Fibroblast of villous mesenchyme (primary cell): ENCODE data around the gene DNAJC6. TPM values are rescaled to one million over a fixed set of nuclear protein-coding genes. Genes with fewer than 3 reads are reported as not detected.
"Not testable (repeated sequence)": the region's sequence is repeated elsewhere in the genome, so short reads cannot be mapped to it uniquely, and the experiment has no call there.

Source experiments
- DNase-seq: peaks from one replicate; pipeline ENCODE4 v3.0.0-alpha.2; 2010; ENCODE audit warnings: low read depth
- H3K4me3 ChIP-seq: 2 replicates; pipeline ENCODE4 v1.5.1; 2011; ENCODE audit warnings: low read depth, mild to moderate bottlenecking, low read length
- total RNA-seq: library from RNA; depleted of rRNA; stranded (reverse); fragments of >200 nt; gene quantifications from 2 replicates; pipeline ENCODE4 v1.2.3, GENCODE V29; 2012
- TF ChIP-seq, protein P1 (sequence below): IDR thresholded peaks from 2 replicates; pipeline ENCODE4 v1.5.1; 2012; ENCODE audit warnings: low read depth, mild to moderate bottlenecking, low read length; ENCODE audit not compliant: insufficient read depth

Gene DNAJC6
- total RNA-seq, 1 donor = 24.6 TPM

DNA sequence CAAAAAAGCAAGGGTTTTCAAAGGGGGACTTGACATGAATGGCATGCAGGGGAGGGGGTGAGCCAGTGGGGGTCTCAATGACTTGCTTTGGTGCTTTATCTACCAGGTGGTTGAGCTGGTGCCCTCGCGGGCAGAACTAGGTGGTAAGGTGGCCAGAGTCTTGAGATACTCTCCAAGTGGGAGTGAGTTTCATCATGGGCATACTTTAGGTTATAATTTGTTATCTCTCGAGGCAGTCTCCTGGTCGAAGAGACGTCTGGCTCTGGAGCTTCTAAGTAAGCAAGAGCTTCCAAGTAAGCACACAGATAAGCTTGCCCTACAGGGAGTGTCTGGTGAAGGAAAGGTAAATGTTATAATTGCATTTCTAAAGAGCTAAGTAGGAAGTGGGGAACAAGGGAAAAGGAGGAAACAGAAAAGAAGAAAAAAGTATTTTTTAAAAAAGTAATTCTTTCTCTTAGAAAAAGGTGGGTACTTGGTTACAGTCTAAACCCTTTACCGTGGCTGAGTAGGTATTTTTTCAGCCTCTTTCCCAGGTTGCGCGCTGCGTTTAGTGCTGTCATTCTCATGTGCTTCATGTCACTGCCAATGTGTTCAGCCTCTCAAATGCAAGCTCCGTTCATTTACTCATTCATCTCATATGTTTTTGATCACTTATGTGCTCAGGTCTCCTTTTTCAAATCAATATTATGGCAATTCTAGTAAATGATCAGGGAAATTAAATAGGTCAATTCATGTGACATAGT is 31.6 kb upstream of the DNAJC6 start:
- TF ChIP-seq, protein P1, sequence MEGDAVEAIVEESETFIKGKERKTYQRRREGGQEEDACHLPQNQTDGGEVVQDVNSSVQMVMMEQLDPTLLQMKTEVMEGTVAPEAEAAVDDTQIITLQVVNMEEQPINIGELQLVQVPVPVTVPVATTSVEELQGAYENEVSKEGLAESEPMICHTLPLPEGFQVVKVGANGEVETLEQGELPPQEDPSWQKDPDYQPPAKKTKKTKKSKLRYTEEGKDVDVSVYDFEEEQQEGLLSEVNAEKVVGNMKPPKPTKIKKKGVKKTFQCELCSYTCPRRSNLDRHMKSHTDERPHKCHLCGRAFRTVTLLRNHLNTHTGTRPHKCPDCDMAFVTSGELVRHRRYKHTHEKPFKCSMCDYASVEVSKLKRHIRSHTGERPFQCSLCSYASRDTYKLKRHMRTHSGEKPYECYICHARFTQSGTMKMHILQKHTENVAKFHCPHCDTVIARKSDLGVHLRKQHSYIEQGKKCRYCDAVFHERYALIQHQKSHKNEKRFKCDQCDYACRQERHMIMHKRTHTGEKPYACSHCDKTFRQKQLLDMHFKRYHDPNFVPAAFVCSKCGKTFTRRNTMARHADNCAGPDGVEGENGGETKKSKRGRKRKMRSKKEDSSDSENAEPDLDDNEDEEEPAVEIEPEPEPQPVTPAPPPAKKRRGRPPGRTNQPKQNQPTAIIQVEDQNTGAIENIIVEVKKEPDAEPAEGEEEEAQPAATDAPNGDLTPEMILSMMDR = no peak
- no peak for DNase-seq
- H3K4me3 ChIP-seq = no peak overlapping the region

DNA sequence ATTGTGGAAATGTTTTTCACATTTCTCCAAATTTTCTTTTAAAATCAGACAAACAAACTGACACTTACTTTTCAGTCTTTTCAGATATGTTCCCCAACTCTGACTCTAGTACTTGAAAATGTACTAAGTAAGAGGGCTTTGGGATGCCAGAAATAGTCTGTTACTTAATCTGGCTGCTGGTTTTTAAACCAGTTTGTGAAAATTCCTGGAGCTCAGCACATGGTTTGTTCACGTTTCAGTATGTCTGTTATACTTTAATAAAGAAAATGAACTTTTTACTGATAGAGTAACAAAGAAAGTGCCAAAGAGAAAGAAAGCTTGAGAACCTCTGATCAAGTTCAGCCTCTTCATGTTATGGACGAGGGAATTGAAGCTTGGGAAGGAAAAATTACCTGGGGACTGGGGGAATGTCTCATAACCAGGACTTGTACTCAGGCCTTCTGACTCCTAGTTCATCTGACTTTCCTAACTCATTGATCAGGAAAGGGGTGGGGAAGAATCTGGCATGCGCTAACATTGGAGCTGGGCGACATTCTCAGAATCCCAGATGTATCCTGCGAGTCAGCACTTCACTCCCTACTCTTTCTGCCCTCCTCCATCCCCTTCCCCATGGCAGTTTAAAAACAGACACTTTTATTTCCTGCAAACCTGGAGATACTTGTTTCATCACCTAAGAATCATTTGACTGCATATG is 30.8 kb upstream of the DNAJC6 start:
- peak; percentile 4 for DNase-seq
- H3K4me3 ChIP-seq = no peak overlapping the region
- TF ChIP-seq, protein P1 = no peak

DNA sequence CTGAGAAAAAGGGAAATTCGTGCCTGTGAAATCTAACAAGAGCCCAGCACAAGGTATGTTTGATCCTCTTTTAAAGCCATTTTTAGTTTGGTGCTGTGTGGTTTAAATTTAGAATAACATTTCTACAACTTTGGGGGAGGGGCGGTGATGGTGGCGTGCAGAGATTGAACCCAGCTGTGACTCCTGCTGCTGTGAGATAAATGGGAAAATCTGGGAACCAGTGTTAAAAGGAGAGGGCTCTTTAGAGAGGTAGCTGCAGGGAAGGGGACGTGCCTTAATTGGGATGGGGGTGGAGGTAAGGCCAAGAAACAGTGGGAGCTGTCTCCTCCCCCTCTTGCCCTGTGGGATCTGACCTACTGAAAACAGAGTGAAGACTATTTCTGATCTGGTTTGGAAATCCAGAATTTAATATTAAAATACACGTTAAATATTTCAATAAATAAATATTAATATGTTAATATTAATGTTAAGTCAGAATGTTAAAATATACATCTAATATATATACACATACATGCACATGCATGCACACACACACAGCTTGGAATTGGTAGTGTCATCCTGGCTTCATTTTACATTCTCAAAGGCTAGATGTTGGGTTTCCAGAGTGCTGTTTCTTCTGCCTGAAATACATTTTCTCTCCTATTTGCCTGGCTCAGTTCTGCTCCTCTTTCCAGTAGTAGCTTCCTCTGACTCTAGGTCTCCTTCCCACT is 30.1 kb upstream of the DNAJC6 start:
- TF ChIP-seq, protein P1 = no peak
- no peak for DNase-seq
- no peak overlapping the region for H3K4me3 ChIP-seq

DNA sequence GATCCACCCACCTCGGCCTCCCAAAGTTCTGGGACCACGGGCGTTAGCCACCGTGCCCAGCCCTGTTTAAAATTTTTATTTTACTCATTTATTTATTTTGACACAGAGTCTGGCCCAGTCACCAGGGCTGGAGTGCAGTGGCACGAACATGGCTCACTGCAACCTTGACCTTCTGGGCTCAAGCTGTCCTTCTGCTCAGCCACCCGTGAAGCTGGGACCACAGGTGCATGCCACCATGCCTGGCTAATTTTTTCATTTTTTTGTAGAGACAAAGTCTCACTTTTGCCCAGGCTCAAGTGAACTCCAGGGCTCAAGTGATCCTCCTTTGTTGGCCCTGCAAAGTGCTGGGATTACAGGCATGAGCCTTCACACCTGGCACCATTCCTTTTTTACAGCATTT is 27.5 kb upstream of the DNAJC6 start:
- TF ChIP-seq, protein P1 = no peak
- H3K4me3 ChIP-seq = no peak overlapping the region
- DNase-seq = no peak

- DNase-seq = no peak
- no peak overlapping the region for H3K4me3 ChIP-seq
- TF ChIP-seq, protein P1 = no peak
These were observed 25.1 kb upstream of the DNAJC6 start for GRCh38 chr1:65284229-65284628.

- H3K4me3 ChIP-seq = no peak overlapping the region
- TF ChIP-seq, protein P1 = no peak
- DNase-seq = no peak
These were observed 19.9 kb upstream of the DNAJC6 start for GRCh38 chr1:65289449-65289848.

GRCh38 chr1:65291818-65292217 is 17.5 kb upstream of the DNAJC6 start:
- not testable (repeated sequence) for H3K4me3 ChIP-seq, DNase-seq
